Measurements from ENCODE around the gene COL4A2.

DNA sequence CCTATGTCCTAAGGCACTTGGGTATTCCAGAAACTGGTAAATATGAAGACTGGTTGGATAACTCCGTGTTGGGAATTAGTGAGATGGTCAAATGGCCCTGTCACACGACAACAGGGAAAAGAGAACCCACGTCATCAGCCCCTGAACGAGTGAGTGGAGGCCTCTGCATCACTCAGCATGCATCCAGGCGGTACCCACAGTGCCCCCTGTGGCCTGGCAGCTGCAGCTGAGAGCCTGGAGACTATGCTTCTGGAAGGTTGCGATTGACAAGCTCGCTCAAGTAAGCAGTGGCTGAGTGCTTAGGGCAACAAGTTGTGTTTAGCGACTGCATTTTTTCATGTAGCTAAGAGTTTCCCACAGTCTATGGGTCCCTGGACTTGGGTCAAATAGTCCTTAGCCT lies 55.9 kb downstream of the COL4A2 start:
- TF ChIP-seq, protein P1, sequence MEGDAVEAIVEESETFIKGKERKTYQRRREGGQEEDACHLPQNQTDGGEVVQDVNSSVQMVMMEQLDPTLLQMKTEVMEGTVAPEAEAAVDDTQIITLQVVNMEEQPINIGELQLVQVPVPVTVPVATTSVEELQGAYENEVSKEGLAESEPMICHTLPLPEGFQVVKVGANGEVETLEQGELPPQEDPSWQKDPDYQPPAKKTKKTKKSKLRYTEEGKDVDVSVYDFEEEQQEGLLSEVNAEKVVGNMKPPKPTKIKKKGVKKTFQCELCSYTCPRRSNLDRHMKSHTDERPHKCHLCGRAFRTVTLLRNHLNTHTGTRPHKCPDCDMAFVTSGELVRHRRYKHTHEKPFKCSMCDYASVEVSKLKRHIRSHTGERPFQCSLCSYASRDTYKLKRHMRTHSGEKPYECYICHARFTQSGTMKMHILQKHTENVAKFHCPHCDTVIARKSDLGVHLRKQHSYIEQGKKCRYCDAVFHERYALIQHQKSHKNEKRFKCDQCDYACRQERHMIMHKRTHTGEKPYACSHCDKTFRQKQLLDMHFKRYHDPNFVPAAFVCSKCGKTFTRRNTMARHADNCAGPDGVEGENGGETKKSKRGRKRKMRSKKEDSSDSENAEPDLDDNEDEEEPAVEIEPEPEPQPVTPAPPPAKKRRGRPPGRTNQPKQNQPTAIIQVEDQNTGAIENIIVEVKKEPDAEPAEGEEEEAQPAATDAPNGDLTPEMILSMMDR (IDR thresholded peaks at IDR 0.05; ENCODE audit: insufficient read depth, low read depth, low read length) = no peak
- no peak for TF ChIP-seq EZH2 (IDR thresholded peaks at IDR 0.05; ENCODE audit: insufficient read depth, low read length)

Data from astrocyte (in vitro differentiated cells and primary cell).